Posterior vena cava (tissue), 2 donors: ENCODE data around the gene IQCN. TPM values are rescaled to one million over a fixed set of nuclear protein-coding genes. Genes with fewer than 3 reads are reported as not detected.

Source experiments
- DNase-seq: peaks from one replicate; pipeline ENCODE4 v3.0.0-alpha.2; 2020; ENCODE audit warnings: low spot score
- intact Hi-C, 2 donors: fragments of 100-400 bp; cut with DNase I; formaldehyde crosslinking; loops; one replicate each; pipeline versions ENCODE4 v1.14.1 to v1.14.2; 2022 to 2023
- total RNA-seq, 2 donors: library from RNA; stranded (reverse); fragmentation: NEBNext Ultra II Directional; extraction: Animal tissue kit (Norgen Biotek cat#: 25700); gene quantifications; one replicate each; pipeline ENCODE4 v1.2.1, GENCODE V29; 2021
- donor health status: DM: yes; HTN: yes; CAD: no.
- donor health status: DM: yes; HTN: yes; CAD: no.

Gene IQCN
- total RNA-seq, 2 donors from 2014 or later = 2.6 to 4.9 TPM

DNA sequence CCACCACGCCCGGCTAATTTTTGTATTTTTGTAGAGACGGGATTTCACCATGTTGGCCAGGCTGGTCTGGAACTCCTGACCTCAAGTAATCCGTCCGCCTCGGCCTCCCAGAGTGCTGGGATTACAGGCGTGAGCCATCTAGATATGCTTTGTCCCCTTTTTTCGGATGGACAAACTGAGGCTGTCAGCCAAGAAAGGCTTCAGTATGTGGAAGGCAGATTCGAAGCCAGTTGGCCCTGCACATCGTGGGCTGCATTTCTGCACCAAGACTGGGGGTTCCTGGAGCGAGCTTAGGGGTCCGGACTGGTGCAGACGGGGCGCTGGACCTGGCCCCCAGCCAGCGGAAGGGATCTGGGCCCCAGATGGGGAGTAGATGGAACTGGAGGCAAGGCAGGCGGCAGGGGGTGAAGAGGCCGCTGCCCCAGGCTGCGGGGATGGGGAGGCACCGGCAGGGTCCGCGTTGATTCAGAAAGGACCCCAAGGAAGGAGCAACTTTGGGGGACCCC, 16.8 kb upstream of the IQCN start:
- intact Hi-C loops = no loop called here
- no peak for DNase-seq

DNA sequence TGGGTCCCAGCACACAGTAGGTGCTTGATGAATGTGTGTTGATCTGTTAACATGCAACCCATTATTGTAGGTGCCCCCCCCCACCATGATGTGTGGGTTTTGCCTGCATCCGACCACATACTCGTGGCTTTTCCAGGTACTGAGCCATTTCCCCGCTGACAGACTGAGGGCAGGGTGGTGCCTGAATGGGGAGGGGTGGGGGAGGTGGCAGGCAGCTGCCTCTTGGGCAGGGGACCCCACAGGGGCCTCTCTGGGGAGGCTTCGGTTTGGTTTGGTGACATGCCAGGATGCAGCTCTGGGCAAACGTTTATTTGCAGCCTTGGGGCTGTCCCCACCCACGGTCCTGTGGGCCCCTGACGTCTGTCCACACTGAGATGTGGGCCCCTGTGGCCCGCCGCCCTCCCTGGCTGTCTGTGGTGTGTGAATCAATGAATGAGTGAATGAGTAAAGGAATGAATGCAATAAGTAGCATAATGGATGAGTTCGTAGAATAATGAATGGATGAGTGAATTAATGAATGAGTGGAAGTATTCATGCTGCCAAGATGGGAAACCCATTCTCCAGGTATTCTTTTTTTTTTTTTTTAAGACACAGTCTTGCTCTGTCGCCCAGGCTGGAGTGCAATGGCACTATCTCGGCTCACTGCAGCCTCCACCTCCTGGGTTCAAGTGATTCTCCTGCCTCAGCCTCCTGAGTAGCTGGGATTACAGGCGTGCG, 16.2 kb upstream of the IQCN start:
- no peak for DNase-seq
- intact Hi-C loops = no loop called here

DNA sequence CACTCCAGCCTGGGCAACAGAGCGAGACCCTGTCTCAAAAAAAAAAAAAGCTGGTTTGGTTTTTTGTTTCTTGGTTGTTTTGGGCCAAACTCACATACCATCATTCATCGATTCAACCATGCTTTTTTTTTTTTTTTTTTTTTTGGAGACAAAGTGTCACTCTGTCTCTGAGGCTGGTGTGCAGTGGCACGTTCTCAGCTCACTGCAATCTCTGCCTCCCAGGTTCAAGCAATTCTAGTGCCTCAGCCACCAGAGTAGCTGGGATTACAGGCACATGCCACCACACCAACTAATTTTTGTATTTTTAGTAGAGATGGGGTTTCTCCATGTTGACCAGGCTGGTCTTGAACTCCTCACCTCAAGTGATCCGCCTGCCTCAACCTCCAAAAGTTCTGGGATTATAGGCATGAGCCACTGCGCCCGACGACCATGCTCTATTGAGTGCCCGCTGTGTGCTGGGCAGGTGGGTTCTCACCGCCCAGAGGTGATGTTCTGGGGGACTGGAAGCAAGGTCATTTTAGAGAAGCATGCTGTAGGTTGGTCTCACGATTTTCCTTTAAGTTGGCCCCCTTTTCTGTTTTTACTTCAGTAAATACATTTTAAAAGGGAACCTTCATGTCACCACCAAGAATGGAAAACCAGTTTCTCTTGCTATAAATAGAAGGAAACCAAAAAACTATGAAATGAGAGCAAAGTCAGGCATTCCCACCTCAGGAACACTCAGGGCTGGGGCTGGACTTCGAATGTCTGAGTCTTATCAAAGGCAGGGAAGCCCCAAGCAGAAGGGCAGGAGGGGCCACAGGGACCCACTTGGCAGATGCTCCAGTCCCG, 15.4 kb upstream of the IQCN start:
- intact Hi-C loops = loop anchor here in 1 of 2 donors (5.0 kb wide), 1 partner anchor 33 kb away; the partner anchor contains the start of gene LSM4
- no peak for DNase-seq

DNA sequence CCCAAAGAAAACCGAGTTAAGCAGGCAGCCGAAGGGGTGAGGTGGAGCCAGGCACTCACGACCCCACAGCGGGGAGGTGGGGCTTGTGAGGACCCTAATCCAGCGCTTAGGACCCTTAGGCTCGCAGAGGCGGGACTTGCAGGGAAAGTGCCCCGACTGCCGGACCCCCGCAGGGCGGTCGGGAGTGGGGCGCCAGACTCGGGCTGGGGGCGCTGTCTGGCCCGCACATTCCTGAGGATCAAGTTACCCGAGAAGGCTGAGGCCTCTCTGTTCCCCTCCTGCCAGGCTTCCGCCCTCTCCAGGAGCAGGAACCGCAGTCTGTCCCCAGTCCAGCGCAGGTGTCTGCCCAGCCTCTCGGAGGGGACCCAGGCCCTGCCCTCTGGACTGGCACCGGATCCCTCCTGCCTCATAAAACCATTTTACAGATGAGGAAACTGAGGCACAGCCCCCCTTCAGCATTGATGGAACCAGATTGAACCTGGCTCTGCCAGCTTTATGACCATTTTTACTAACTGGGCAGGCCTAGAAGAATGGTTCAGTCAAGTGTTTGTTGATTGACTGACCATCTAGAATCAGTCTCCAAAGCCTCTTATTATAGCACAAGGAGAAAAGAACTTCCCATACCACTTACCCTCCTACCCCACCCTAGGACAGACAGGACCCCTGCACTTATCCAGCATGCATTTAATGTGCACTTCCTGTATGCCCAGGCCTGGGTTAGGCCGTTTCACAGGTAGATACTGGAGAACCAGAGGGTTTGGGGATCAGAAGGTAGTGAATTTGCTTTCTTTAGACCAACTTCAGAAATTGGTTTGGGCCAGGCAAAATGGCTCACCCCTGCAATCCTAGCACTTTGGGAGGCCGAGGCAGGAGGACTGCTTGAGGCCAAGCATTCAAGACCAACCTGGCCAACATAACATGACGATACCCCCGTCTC, 13.9 kb upstream of the IQCN start:
- DNase-seq = no peak
- intact Hi-C loops = loop anchor here in 1 of 2 donors (5.0 kb wide), 1 partner anchor 34 kb away; the partner anchor contains the start of gene LSM4

DNA sequence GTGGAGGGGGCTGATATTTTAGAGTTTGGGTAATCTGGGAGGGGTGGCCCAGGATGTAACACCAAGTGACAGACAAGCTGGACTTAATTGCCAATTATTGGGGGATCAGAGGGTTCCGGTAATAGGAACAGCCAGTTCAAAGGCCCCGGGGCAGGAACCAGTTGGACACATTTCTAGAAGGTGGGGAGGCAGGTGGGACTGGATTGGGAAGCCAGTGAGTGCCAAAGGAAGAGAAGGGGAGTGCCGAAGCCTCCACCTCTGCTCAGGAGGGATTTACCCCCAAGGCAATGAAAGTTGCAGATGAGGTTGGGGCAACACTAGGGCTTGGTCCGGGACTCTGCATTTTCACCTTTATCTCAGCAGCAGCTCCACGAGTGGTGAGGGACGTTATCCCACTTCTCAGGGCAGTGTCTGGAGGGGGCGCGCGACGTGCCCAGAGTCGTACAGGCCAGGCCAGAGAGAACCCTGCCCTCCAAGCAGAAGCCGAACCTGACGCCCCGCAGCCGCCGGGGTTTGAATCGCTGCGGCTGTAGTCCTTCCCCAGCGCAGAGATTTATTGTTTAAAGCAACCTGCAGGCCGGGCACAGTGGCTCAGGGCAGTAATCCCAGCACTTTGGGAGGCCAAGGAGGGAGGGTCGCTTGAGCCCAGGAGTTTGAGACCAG, 12.9 kb upstream of the IQCN start:
- intact Hi-C loops = loop anchor here in 1 of 2 donors (5.0 kb wide), 1 partner anchor 35 kb away; the partner anchor contains the start of gene LSM4
- no peak for DNase-seq

DNA sequence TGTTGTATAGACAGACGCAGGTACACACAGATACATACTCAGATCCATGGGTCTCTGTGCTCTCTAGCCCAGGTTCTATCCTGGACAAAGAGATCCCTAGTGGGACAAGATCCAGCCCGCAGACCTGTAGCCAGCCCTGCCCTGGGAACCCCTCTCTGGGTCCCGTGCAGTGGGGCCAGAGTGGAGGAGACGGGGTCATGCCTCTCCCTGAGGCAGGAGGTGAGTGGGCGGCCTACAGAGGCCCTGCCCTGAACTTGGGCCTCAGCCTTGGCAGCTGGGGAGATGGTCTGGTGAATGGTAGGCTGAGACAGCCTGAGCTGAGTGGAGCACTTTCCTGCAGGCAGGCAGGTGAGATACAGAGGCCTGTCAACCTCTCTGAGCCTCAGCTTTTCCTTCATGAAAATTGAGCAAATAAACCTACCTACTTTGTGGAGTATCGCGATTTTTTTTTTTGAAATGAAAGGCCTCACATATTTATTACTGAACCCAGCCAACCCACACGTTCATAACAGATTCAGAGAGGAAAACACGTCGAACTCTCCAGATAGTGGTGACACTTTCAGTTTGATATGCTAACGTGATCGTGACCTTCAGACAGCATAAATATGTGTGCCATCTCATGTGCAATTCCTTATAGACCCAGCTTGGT, 10.6 kb upstream of the IQCN start:
- intact Hi-C loops = loop anchor here (5.0 kb wide), 1 partner anchor 37 kb away; the partner anchor contains the start of gene LSM4 (in 2 of the 2)
- no peak for DNase-seq

DNA sequence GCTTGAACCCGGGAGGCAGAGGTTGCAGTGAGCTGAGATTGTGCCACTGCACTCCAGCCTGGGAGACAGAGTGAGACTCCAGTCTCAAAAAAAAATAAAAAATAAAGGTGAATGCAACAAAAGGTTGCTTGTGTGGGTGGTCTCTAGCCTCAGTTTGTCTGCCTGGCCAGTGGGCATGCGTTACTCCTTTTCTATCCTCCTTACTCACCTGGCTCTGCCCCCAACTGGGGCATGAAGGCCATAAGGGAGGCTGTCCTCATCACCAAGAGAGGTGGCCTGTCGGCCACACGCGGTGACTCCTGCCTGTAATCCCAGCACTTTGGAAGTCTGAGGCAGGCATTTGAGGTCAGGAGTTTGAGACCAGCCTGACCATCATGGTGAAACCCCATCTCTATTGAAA, 9.1 kb upstream of the IQCN start:
- intact Hi-C loops = loop anchor here in 1 of 2 donors (5.0 kb wide), 1 partner anchor 39 kb away; the partner anchor contains the start of gene LSM4
- no peak for DNase-seq

DNA sequence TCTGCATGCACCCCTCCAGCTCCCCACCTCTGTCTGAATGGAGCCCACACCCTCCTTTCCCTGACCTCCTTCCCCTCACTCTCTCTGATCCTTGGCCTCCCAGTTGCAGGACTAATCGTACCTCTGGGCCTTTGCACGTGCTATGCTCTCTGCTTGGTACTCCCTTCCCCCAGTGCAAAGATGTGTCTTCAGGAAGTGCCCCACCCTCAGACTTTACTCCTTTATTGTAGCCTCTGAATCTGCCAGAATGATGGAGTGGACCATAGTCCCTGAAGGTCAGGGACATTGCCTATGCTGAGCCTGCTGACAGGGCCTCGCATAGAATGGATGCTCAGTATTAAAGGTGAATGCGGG, 8.5 kb upstream of the IQCN start:
- no peak for DNase-seq
- intact Hi-C loops = loop anchor here in 1 of 2 donors (5.0 kb wide), 1 partner anchor 40 kb away; the partner anchor contains the start of gene LSM4

DNA sequence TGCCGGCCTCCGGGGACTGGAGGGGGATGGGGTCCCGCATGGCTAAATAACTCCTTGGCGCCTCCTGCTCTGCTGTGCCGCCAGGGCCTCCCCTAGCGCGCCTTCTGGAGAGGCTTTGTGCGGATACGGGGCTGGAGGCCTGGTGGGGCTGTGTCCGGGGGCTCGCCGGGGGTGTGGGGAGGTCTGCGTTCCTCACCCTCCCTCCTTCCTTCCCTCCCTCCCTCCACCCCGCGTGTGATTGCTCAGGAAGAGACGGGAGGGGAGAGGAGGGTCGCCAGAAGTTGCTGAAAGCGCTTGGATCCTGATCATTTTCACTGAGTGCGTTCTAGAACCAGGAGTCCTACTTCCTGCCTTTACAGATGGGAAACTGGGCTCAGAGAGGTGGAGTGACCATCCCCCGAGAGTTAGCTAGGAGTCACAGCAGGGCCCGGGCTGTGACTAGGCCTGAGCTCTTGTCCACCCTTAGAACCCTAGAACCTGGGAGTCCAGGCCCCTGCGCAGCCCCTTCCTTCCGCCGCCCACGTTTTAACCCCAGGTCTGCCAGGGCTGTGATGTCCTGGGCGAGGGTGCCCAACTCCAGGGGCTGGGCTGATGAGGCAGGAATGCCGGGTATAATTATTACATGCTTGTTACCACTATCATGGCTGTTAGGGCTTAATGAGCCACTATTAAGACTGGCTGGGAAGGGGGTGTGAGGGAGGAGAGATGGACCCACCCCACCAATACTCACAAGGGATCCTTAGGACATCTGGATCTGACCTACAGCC, 8.0 kb upstream of the IQCN start:
- intact Hi-C loops = loop anchor here in 1 of 2 donors (5.0 kb wide), 1 partner anchor 40 kb away; the partner anchor contains the start of gene LSM4
- no peak for DNase-seq

DNA sequence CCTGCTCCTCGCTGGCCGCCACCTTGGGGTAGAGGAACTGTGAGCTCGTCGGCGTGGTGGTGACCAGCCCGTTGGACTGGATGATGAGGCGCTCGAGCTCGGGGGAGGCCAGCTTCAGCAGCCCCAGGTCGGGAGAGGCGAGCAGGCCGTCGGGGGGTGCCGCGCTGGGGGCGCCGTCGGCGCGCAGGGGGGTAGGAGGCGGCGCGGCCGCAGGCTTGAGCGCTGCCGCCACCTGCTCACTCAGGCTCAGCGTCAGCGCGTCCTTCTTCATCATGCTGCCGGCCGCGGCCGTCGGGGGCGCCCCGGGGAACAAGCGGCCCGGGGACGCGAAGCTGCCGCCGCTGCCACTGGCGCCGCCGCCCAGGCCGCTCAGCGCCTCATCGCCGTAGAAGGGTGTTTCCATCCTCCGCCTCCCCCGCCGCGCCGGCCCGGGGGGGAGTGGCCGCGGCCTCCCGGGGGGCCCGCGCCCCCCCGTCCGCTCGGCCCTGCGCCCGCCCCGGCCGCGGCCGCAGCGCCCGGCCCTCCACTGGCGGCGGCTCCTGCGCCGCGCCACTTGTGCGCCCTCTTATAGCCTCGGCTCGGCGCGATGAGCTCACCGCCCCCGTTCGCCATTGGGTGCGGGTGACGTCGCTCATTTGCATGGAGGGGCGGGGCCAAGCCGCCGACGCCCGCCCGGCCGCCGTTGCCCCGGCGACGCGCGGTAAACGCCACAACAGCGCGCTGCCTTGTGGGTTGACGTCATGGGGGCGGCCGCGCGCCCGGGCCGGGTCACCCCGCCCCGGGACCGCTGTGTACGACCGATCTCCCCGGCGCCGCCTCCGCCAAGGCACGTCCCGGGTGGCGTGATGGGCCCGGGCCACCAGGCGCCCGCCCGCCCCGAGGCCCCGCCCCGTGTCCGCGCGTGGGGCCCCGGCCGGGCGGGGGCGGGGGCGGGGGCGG, 7.1 kb upstream of the IQCN start, which contains the start of gene JUND:
Gene JUND, minus strand, starts transcription at position 541 of the 939 bp plus-strand sequence. Its CDS starts 138 bp downstream, at position 403.
- intact Hi-C loops = loop anchor here in 1 of 2 donors (5.0 kb wide), 1 partner anchor 41 kb away; the partner anchor contains the start of gene LSM4

DNA sequence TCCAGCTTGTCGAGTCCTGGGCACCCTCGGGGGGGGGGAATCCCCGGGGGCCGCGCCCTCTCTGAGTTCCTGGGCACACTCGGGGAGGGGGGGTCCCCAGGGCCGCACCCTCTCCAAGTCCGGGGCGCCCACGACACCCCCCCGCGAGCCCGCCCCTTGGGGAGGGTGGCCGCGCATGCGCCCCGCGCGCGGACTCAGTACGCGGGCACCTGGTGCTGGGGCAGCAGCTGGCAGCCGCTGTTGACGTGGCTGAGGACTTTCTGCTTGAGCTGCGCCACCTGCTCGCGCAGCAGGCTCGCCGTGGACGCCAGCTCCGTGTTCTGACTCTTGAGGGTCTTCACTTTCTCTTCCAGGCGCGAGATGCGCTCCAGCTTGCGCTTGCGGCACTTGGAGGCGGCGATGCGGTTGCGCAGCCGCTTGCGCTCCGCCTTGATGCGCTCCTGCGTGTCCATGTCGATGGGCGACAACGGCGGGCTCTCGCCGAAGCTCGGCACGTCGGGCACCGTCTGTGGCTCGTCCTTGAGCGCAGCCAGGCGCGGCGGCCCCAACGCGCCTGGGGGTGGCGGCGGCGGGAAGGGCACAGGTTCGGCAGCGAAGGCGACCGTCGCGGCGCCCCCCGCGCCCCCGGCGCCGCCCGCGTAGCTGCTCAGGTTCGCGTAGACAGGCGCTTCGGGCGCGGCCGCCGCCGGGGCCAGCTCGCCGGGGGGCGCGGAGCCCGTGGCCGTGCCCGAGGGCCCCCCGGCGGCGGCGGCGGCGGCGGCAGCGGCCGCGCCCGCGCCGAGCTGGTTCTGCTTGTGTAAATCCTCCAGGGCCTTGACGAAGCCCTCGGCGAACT, 6.2 kb upstream of the IQCN start:
- peak; percentile 93 for DNase-seq
- intact Hi-C loops = loop anchor here in 1 of 2 donors (5.0 kb wide), 1 partner anchor 42 kb away; the partner anchor contains the start of gene LSM4

More for the DNA sequence above, 7.1 kb upstream of the IQCN start, which contains the start of gene JUND:
- peak; percentile 99 for DNase-seq

DNA sequence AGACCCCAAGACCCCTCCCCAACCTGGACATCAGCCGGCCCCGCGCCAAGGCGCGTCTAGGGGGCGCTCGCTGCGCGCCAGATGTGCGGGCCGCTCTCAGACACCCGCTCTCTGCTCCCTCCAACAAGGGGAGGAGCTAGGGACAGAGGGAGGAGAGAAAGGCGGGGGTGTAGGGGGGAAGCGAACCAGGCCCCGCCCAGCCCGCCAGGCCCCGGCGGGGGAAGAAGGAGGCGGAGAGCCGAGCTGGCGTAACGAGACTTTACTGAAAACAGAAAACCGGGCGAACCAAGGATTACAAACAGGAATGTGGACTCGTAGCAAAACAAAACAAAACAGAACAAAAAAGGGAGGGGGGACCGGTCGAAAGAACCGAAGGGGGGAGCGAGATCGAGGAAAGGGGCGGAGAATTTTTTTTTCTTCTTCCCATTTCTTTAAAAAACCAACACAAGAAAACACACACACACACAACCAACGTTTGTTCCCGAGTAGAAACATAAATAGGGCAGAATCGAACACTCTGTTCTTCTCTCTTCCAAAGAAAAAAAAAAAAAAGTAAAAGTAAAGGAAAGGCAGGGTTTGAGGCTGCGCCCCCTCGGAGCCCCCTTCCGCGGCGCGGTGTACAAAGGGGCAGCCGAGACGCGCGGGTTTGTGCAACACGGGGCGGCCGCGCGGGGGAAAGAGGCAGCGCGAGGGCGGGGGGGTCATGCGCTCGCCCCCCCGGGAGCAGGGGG, 5.4 kb upstream of the IQCN start:
- intact Hi-C loops = loop anchor here (5.0 to 10.0 kb wide), 2 partner anchors 43 to 135 kb away; partner anchors contain the start of genes LSM4 (in 1 of the 2) and SSBP4 (in 1 of the 2)
- DNase-seq = peak; percentile 96

DNA sequence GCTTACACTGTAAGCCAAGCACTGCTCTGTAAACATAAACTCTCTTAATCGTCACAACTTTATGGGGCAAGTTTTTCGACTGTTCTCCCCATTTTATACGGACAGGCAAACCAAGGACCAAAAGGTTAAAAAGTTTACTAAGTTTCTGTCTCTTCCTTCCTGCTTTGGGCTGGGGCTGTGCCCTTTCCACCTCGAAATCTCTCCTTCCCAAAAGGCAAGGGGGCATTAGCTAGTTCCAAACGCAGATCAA, 4.9 kb upstream of the IQCN start:
- intact Hi-C loops = loop anchor here in 1 of 2 donors (10.0 kb wide), 1 partner anchor 136 kb away; the partner anchor contains the start of gene SSBP4

More for the DNA sequence above, 4.9 kb upstream of the IQCN start:
- DNase-seq = no peak
